Stimulated activated naive CD4-positive, alpha-beta T cell (primary cell): ENCODE data around the gene GHRHR.

Source experiments
- DNase-seq, 6 experiments: peaks; one replicate each; lab custom pipeline; 2025; lab: John Stamatoyannopoulos, UW

GHRHR gene

DNA sequence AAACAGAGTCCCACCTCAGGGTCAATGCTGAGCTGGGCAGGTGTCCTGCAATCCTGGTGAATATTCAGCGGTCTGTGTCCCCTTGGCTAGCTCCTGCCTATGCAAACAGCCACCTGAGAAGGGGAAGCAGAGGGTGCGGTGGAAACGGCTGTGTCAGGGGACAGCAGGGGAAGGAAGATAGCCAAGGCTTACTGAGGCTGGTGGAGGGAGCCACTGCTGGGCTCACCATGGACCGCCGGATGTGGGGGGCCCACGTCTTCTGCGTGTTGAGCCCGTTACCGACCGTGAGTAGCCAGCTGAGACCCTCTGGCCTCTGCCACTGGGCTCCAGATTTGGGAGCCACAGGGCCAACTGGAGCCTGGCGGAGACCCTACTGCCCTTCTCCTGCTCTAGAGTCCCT is at the start of gene GHRHR:
GHRHR (plus strand) TSS at position 112 of the 400 bp plus-strand sequence; CDS start at position 228, 116 bp downstream.
- no peak for DNase-seq

DNA sequence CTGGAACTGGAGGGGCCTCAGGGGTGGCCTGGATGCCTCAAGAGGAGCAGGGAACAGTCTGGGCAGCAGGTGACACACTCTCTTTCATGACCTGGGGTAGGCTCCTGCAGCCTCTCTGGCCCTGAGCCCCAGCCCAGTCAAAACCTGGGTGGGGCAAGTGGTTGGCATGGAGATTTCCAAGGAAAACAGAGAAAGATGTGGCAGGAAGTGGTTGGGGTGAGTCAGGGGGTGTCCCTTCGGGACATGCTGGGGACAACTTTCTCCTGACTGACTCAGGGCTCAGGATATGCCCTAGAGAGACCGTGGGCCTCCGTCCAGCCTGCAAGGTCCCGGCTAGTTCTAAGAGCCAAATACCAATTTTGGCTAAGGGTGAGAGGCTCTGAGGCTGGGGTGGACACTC is 49.2 kb upstream of the GHRHR start:
- no peak for DNase-seq

DNA sequence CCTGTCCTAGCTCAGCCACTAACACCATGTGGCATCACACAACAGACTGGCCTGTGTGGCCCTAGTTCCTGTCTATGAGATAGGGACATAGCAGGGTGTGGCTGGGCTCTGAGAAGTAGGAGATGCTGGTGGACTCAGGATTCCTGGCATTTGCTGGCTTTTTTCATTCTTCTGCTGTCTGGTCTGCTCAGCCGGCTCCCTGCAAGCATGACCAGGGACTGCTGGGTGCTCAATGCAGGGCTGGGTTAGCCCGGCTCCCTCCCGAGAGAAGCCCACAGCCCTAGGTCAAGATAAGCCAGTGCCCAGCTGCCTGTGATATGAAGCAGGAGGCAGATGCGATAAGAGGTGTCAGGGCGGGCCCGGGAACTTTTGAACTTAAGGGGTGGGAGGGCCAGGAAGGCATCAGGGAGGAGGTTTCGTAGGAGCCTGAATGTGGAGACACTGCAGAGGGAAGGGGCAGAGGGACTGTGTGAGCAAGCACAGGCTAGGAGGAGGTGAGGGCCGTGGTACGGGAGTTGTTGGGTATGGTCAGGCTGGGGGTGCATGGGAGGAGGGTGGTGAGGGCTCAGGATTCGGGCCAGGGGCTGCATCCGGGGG is 48.6 kb upstream of the GHRHR start:
- no peak for DNase-seq

DNA sequence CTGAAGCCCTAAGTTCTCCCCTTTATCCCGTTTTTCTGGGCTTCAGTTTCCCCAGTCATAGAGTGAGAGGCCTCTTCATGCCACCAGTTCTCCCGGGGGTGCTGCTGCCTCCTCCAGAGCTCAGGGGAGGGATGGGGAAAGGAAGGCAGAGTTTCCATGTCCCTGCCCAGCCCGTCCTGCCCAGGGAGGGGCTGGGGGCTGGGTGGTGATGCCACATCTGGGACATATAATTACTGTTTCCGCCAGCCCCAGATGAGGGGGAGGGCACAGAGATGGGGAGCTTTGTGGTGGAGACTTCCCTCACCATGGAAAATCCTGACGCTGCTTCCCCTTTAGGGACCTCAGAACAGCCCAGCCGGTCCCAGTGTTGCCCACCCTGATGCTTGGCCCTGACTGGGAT is 48.0 kb upstream of the GHRHR start:
- no peak for DNase-seq

DNA sequence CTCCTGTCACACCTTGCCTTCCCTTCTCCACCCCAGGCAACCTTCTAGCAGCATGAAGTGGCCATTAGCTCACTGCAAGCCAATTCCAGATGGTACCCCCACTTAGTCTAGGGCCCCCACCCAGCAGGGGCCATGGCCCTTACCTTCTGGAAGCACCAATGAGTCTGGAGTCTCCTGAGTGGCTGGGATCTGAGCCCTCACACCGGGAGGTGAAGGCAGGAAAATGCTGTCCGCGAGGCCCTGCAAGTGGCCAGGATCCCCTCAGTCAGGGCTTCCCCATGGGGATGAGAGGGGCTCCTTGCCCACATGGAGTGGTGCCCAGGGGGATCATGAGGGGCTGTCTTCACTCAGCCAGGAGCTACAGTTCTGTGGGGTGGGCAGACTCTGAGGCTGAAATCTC is 47.5 kb upstream of the GHRHR start:
- no peak for DNase-seq

GRCh38 chr7:30916767-30917166 is 47.0 kb upstream of the GHRHR start:
- DNase-seq = no peak

DNA sequence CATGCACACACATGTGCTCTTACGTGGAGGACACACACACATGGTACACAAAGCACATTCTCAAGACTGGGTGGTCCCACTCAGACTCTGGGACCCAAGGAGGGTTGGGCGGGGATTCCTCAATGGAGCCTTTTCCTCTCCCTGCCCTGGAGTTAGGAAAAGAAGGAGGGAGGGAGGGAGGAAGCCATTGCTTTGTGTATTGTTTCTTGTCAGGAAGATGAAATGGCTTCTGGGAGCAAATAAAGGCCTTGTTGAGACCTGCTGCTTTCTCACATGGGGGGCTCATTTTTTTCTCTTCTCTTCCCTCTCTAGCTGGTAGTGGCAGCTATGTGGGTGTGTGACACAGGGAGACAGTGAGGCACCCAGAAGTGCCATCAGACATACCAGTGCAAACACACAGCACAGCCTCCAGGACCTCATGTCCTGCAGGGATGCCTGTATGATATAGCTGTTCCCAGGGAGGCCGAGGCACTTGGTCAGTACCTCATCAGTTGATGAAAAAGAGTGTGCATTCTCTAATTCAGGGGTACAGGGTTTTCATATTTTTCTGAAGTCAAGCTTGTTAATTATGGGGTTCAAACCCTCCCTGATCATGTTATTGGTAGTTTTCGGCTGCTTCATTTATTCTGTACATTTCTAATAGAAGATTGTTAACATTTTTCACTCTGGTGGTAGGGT is 46.4 kb upstream of the GHRHR start:
- DNase-seq = no peak

GRCh38 chr7:30918676-30919075 is 45.1 kb upstream of the GHRHR start:
- DNase-seq = no peak

DNA sequence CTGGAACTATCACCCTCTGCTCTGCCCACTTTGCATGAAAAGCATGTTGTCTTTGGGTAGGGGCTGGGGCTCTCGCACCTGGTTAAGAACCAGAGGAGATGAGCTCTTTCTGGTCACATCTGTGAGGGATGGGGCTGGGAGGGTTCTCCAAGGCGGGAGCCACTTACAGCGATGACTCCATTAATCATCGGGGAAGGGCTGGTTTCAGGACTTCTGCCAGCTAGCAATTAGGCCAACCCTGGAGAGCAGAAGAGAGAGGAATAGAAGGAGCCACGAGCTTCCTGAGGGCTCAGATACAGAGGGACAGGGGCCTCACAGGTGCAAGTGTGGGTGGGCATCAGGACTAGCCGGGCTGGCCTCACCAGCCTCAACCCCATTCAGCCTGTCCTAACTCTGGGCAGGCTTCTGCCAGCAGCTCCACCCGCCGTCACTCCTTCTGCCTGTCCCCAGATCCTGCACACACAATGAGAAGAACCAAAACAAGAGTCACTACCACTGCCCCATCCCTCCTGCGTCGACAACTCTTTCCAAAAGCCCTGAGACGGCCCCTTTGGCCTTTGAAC is 43.7 kb upstream of the GHRHR start:
- DNase-seq = no peak

DNA sequence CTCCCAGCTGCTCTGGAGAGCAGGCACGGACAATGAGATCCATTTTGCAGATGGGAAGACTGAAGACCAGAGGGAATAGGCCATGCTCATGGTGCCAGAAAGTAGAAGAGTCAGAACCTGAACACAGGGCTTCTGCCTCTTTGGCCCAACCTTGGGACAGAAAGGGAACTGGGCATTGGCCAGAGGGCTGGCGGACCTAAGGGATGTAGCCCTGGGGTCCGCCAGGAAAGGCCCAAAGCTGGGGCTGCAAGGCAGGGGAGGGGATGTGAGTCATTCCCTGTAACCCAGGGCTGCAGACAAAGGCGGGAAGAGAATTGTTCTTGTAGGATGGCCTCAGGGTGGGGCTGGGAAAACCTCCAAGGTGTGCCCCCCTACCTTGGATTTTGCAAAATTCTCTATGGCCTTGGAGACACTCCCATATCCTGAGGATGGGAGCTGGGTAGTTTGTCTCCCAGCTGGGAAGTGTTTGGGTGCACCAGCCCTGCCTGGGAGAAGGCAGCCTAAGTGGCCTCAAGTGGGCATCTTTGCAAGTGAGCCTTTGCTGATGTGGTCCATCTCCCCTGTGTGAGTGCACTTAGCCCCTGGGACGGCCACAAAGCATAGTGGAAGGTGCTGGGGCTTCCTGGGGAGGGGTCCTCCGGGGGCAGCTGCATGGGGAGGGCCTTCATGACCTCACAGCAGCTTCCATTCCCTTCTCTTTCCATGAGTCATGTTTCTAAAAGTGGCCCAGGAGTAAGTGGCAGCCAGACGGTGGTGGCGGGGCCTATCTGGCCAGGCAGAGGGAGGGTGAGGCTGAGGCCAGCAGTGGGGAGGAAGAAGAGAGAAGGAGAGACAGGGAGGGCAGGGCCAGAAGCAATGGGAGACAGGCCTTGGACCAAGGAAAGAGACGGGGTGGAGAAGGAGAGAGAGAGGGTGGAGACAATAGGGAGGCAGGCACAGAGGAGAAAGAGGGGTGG is 42.9 kb upstream of the GHRHR start:
- no peak for DNase-seq

- no peak for DNase-seq
These were observed 42.0 kb upstream of the GHRHR start for GRCh38 chr7:30921540-30922401.

DNA sequence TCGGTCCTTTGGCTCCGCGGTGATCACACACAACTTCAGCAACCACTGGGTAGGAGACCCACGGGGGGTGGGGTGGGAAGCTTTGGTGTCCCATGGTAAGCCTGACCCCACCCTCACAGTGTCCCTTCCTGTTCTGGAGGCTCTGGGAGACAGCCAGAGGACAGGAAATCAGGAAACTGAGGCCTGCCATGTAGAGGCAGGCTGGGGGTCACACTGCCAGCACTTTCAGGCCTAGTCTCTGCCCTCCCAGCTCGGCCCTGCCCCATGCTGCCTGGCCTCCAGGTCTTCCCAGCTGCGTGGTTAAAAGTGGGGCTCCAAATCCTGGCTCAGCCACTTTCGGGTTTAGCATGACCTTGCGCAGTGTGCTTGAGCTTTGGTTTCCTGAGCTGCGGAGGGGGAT is 41.2 kb upstream of the GHRHR start:
- no peak for DNase-seq

GRCh38 chr7:30923009-30923773 is 40.6 kb upstream of the GHRHR start:
- DNase-seq = no peak

DNA sequence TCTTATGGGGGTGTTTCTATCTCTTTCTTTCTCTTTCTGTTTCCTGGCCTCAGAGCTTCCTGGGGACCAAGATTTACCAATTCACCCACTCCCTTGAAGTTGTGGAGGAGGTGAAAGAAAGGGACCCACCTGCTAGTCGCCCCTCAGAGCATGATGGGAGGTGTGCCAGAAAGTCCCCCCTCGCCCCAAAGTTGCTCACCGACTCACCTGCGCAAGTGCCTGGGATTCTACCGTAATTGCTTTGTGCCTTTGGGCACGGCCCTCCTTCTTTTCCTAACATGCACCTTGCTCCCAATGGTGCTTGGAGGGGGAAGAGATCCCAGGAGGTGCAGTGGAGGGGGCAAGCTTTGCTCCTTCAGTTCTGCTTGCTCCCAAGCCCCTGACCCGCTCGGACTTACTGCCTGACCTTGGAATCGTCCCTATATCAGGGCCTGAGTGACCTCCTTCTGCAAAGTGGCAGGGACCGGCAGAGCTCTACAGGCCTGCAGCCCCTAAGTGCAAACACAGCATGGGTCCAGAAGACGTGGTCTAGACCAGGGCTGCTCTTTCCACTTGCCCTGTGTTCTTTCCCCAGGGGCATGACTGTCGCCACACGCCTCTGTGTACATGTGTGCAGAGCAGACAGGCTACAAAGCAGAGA is 39.9 kb upstream of the GHRHR start:
- no peak for DNase-seq

- DNase-seq = no peak
These were observed 39.1 kb upstream of the GHRHR start for GRCh38 chr7:30924624-30925023.

- no peak for DNase-seq
These were observed 38.6 kb upstream of the GHRHR start for GRCh38 chr7:30925117-30925516.

DNA sequence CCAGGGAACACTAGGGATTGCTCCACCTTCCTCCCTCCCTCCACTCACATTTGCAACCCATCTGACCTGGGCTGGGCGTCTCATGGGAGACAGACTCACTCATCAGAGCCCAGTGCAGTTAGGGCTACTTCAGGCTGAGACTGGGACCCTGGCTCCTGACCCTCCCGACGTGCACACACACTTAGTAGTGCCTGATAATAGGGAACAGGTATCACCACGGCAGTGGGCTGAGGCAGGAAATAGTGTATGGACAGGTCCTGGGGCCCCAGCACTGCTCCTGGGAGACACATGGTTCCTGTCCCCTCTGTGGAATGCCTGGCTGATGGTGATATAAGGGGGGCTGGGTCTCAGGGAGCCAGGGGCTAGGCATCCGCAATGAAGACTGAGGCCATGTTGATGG is 37.8 kb upstream of the GHRHR start:
- no peak for DNase-seq

DNA sequence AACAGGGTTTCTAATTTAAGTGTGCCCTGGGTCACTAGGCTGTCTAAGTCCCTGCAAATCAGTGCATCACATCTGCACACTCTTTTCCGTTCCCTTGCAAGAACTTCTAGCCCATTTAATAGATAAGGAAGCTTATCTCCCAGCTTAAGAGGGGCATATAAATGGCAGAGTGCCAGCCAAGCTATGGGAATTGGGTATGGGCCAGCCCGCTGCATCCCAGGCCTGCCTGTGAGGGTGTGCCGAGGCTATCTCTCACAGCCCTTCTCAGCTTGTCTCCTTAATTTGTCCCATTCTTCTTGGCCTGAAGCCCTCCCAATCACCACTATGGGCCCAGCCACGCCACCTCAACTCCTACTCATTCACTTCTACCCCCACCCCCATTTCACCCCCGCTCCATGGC is 37.4 kb upstream of the GHRHR start:
- no peak for DNase-seq

- DNase-seq = no peak
These were observed 36.7 kb upstream of the GHRHR start for GRCh38 chr7:30927040-30927439.

GRCh38 chr7:30927559-30927958 is 36.2 kb upstream of the GHRHR start:
- DNase-seq = no peak
